Skeletal muscle satellite cell (primary cell): ENCODE data around the gene NSD2.
A peak's percentile ranks its signal among the peaks of the same experiment; 100 is the strongest.
"Not testable (repeated sequence)": the region's sequence is repeated elsewhere in the genome, so short reads cannot be mapped to it uniquely, and the experiment has no call there.

Experiments used
- H3K27me3 ChIP-seq: 2 replicates; pipeline ENCODE4 v1.7.0; 2013; ENCODE audit warnings: low read length; ENCODE audit not compliant: control insufficient read depth, insufficient read depth
- H3K36me3 ChIP-seq: 2 replicates; pipeline ENCODE4 v1.7.0; 2013; ENCODE audit warnings: mild to moderate bottlenecking, control low read depth, low read length; ENCODE audit not compliant: insufficient read depth
- H3K4me1 ChIP-seq: 2 replicates; pipeline ENCODE4 v1.7.0; 2013; ENCODE audit warnings: low read length; ENCODE audit not compliant: control insufficient read depth, insufficient read depth
- H3K4me2 ChIP-seq: 2 replicates; pipeline ENCODE4 v1.7.0; 2013; ENCODE audit warnings: mild to moderate bottlenecking, low read length
- H3K4me3 ChIP-seq: 2 replicates; pipeline ENCODE4 v1.7.0; 2013; ENCODE audit warnings: low read length
- H3K9ac ChIP-seq: 2 replicates; pipeline ENCODE4 v1.7.0; 2013; ENCODE audit warnings: mild to moderate bottlenecking, low read depth, low read length, moderate library complexity
- H3K9me3 ChIP-seq: replicated peaks from 2 replicates; pipeline ENCODE4 v1.7.0; 2013; ENCODE audit warnings: mild to moderate bottlenecking, control low read depth, low read length
- small RNA-seq: library from RNA; depleted of rRNA; stranded (forward); fragments of <200 nt; gene quantifications from one replicate; pipeline ENCODE3, GENCODE V24; 2012

Gene NSD2

GRCh38 chr4:2031161-2031560, 160.0 kb downstream of the NSD2 start:
- peaks cover 45% of the 10 kb centered on the region for H3K27me3 ChIP-seq
- not testable (repeated sequence) for H3K9me3 ChIP-seq

More at GRCh38 chr4:2031161-2031560, 160.0 kb downstream of the NSD2 start:
- H3K9ac ChIP-seq, H3K4me1 ChIP-seq, H3K4me2 ChIP-seq, H3K4me3 ChIP-seq, H3K36me3 ChIP-seq: not testable (repeated sequence)

Small RNAs within 50 kb of the gene (small RNA-seq; reads per million reads assigned to genes)
- gene SCARNA22, result 3,889 reads per million, percentile 100 among the genes with 10 or more reads in this experiment
